GM19023 (cell line): ENCODE results near the gene PYGB.
"Not testable (repeated sequence)": the region's sequence is repeated elsewhere in the genome, so short reads cannot be mapped to it uniquely, and the experiment has no call there.

ENCODE experiments used
- ATAC-seq: cut with Tn5 transposase; IDR thresholded peaks from one replicate; pipeline ENCODE4 v1.9.1; 2021; ENCODE audit warnings: mild to moderate bottlenecking, moderate library complexity; ENCODE audit not compliant: unreplicated experiment

PYGB gene

DNA sequence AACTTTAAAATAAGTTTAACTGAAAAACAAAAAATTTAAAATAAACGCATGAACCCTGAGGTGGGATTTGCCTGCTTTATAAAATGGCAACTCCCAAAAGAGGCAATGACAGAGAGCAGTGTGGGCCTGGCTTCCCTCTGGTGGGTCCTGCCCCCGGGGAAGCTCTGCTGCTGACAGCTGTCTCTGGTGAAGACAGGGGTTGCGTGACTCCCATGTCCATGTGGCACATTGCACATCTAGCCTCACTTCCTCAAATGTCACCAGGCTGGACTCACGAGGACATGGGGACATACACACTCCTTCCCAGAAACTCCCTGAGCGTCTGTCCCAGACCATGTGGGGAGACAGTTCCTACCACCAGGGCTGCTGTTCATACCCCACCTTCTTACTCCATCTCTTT is 76.5 kb downstream of the PYGB start:
- no peak for ATAC-seq

- ATAC-seq = no peak
Observed at GRCh38 chr20:25325073-25325472, 77.2 kb downstream of the PYGB start.

- ATAC-seq = no peak
Observed at GRCh38 chr20:25325997-25326396, 78.1 kb downstream of the PYGB start.

- no peak for ATAC-seq
Observed at GRCh38 chr20:25327521-25328235, 79.8 kb downstream of the PYGB start.

DNA sequence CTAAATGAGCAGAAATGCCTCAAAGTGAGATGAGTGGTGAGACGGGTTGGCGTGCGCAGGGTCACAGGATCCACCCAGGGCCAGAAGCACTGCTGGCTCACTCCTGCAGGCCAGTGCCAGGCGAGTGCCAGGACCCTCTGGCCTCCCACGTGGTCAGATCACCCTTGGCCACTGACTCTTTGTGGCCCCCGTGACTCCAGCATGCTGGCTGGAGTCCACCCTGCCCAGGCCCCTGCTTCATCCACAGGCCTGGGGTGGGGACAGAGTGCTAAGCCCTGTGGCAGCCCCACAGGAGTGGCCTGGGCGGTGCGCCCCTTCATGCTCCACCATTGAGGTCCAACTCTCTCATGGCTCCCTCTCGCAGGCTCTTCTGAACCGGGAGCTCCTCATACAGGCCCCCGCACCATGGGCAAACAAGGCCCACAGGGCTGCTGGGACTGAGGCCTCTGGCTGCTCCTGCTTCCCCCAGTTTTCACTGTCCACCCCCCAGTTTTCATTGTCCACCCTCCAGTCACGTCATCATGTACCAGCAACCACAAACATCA is 81.1 kb downstream of the PYGB start:
- no peak for ATAC-seq

- not testable (repeated sequence) for ATAC-seq
Observed at GRCh38 chr20:25334972-25335371, 87.1 kb downstream of the PYGB start.

DNA sequence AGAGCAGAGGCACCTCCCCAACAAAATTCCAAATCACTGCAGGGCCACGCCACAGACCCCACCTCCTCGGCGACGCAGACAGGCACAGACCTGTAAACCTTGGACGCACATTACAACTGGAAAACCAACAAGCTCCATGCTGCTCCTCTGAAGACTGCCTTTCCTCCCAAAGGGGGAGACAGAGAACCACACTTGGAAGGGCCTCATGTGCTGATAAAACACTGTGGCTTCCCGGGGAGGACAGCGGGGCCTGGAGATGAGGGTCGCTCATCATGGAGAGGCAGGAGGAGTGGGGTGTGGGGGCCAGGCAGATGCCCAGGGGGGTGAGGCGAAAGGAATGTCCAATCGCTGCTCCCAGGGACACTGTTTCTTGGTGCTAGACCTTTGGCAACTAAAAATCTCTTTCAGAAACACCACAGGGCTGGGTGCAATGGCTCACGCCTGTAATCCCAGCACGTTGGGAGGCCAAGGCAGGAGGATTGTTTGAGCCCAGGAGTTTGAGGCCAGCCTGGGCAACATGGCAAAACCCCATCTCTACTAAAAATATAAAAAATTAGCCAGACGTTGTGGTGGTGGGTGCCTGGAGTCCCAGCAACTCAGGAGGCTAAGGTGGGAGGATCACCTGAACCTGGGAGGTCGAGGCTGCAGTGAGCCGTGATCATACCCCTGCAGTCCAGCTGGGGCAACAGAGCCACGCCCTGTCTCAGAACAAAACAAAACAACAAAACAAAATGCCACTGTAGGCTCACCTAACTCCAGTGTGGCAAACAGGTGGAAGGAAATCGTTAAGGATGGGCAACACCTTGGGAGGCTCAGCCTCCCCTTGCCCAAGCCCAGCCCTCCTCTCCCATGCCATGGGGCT is 88.9 kb downstream of the PYGB start:
- ATAC-seq = no peak

- no peak for ATAC-seq
Observed at GRCh38 chr20:25338112-25339023, 90.5 kb downstream of the PYGB start.

DNA sequence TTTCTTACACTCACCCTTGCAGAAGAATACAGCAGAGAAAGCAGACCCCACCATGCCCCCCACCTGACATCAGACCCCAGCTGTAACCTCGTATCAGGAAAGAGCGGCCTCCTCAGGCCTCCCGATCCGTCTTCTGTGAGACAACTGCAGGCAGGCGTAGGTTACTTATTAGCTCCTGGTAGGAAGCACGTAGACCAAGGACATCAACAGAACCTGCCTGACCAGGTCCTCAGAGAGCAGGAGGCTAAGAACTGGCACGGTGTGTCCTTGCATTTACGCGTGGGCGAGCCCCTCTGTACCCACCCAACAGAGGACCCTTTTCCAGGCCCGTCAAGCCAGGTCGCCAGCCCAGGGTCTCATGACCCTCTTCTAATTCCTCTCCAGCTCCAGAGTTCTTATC is 91.7 kb downstream of the PYGB start:
- no peak for ATAC-seq

- ATAC-seq = no peak
Observed at GRCh38 chr20:25340380-25340779, 92.5 kb downstream of the PYGB start.

DNA sequence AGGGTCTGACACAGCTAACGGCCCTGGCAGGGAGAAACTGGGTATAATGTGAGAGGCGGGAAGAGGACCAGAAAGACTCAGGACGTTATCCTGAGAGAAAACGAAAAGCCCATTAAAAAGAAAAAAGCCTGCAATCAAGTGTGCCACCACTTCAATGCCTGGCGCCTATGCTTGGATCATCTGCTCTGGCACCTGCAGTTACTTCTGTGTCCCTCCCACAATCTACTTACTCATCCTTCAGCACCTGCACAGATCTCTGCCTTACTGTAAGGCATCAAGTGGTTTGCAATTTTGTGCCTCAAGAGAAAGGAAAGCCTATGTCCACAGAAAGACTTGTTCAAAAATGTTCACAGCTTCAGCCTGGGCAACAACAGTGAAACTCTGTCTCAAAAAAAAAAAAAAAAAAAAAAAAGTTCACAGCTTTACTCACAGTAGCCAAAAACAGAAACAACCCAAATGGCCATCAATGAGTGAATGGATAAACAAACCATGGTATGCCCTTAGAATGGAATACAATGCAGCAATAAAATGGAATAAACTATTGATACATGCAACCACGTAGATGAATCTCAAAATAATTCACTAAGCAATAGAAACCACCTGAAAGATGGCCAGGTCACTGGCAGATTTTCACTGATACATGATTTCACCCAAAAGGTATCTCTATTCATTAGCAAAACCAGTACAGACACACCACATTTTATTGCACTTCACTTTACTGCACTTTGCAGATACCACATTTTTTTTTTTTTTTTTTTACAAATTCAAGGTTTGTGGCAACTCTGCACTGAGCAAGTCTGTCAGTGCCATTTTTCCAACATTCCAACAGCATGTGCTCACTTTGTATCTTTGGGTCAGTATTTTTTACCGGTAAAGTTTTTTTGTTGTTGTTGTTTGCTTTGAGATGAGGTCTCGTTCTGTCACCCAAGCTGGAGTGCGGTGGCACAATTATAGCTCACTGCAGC is 94.1 kb downstream of the PYGB start:
- no peak for ATAC-seq

- no peak for ATAC-seq
Observed at GRCh38 chr20:25344634-25345033, 96.7 kb downstream of the PYGB start.

GRCh38 chr20:25345721-25346120 is 97.8 kb downstream of the PYGB start:
- no peak for ATAC-seq

- ATAC-seq = no peak
Observed at GRCh38 chr20:25346349-25346748, 98.5 kb downstream of the PYGB start.
